ENCODE results near the gene OLFM2.

GRCh38 chr19:9849791-9850190, 86.5 kb downstream of the OLFM2 start:
- TF ChIP-seq YY1 (IDR thresholded peaks at IDR 0.05; ENCODE audit: low read depth) = no peak
- TF ChIP-seq TAF1 (IDR thresholded peaks at IDR 0.05; ENCODE audit: low read depth) = no peak
- no peak for TF ChIP-seq TCF12 (IDR thresholded peaks at IDR 0.05; ENCODE audit: low read depth)
- TF ChIP-seq MAX (IDR thresholded peaks at IDR 0.05) = no peak
- no peak for TF ChIP-seq RAD21 (IDR thresholded peaks at IDR 0.05; ENCODE audit: low read depth)
- TF ChIP-seq TEAD4 (IDR thresholded peaks at IDR 0.05) = no peak
- no peak for TF ChIP-seq CEBPB (IDR thresholded peaks at IDR 0.05)
- TF ChIP-seq FOXM1 (IDR thresholded peaks at IDR 0.05; ENCODE audit: borderline replicate concordance, low read depth) = no peak

Measured in Ishikawa (cell line).